ENCODE results near the gene ANKDD1B. TPM values are rescaled to one million over a fixed set of nuclear protein-coding genes. Genes with fewer than 3 reads are reported as not detected.

ANKDD1B gene
- total RNA-seq, 1 donor from 2014 or later: 3.6 TPM

Other genes starting within 250 kb of the ANKDD1B start
- gene CERT1, start 99.8 kb upstream of the ANKDD1B start, total RNA-seq: 44.6 TPM
- 63.8 TPM for gene POLK, start 99.6 kb upstream of the ANKDD1B start, total RNA-seq
- 11.7 TPM for gene POC5, start 106.0 kb downstream of the ANKDD1B start, total RNA-seq